Trophoblast cell (in vitro differentiated cells and primary cell): Measurements from ENCODE around the gene KRT1.

Experiments used
- DNase-seq, 2 donors: peaks; one replicate each; pipeline ENCODE4 v3.0.0-alpha.2; 2016
- H2AFZ ChIP-seq: 2 replicates; pipeline ENCODE4 v1.6.1; 2013; ENCODE audit warnings: low read length, moderate library complexity, mild to moderate bottlenecking; ENCODE audit not compliant: insufficient read depth, poor library complexity
- H2AK5ac ChIP-seq: 2 replicates; pipeline ENCODE4 v1.6.1; 2013; ENCODE audit warnings: mild to moderate bottlenecking, low read length
- H2BK120ac ChIP-seq: 2 replicates; pipeline ENCODE4 v1.6.1; 2013; ENCODE audit warnings: low read length, mild to moderate bottlenecking, moderate library complexity; ENCODE audit not compliant: insufficient read depth, poor library complexity
- H2BK12ac ChIP-seq: 2 replicates; pipeline ENCODE4 v1.6.1; 2013; ENCODE audit warnings: mild to moderate bottlenecking, low read length, moderate library complexity
- H2BK5ac ChIP-seq: 2 replicates; pipeline ENCODE4 v1.6.1; 2013; ENCODE audit warnings: low read length, low read depth, moderate library complexity, mild to moderate bottlenecking; ENCODE audit not compliant: poor library complexity
- H3K14ac ChIP-seq: 2 replicates; pipeline ENCODE4 v1.6.1; 2013; ENCODE audit warnings: mild to moderate bottlenecking, low read length
- H3K18ac ChIP-seq: 2 replicates; pipeline ENCODE4 v1.6.1; 2013; ENCODE audit warnings: mild to moderate bottlenecking, low read length
- H3K23ac ChIP-seq: 2 replicates; pipeline ENCODE4 v1.6.1; 2013; ENCODE audit warnings: low read length
- H3K27ac ChIP-seq: 2 replicates; pipeline ENCODE4 v1.5.1; 2013; ENCODE audit warnings: low read depth, mild to moderate bottlenecking, inconsistent platforms, low read length, moderate library complexity
- H3K27me3 ChIP-seq: 2 replicates; pipeline ENCODE4 v1.6.1; 2013; ENCODE audit warnings: inconsistent platforms, mild to moderate bottlenecking, low read length, moderate library complexity; ENCODE audit not compliant: insufficient read depth
- H3K36me3 ChIP-seq, 2 experiments: 1 replicate in 1 of 2; 2 replicates in 1 of 2; pipeline ENCODE4 v1.6.1; 2013; ENCODE audit warnings: low read length in 2 of 2, mild to moderate bottlenecking in 2 of 2, moderate library complexity in 1 of 2; ENCODE audit not compliant: insufficient read depth in 2 of 2, control insufficient read depth in 1 of 2
- H3K4ac ChIP-seq: 2 replicates; pipeline ENCODE4 v1.6.1; 2013; ENCODE audit warnings: low read depth, mild to moderate bottlenecking, low read length, moderate library complexity
- H3K4me1 ChIP-seq, 2 experiments: 1 replicate in 1 of 2; 2 replicates in 1 of 2; pipeline ENCODE4 v1.6.1; 2013; ENCODE audit warnings: low read length in 2 of 2, mild to moderate bottlenecking in 2 of 2, moderate library complexity in 1 of 2; ENCODE audit not compliant: insufficient read depth in 2 of 2, control insufficient read depth in 1 of 2
- H3K4me2 ChIP-seq: 2 replicates; pipeline ENCODE4 v1.6.1; 2013; ENCODE audit warnings: inconsistent platforms, mild to moderate bottlenecking, low read length, moderate library complexity
- H3K4me3 ChIP-seq: 2 replicates; pipeline ENCODE4 v1.5.1; 2013; ENCODE audit warnings: mild to moderate bottlenecking, low read depth, low read length, inconsistent platforms
- H3K79me1 ChIP-seq: one replicate; pipeline ENCODE4 v1.6.1; 2013; ENCODE audit warnings: low read length
- H3K79me2 ChIP-seq: 2 replicates; pipeline ENCODE4 v1.6.1; 2013; ENCODE audit warnings: low read length, mild to moderate bottlenecking; ENCODE audit not compliant: control insufficient read depth, insufficient read depth, poor library complexity
- H3K9ac ChIP-seq: 2 replicates; pipeline ENCODE4 v1.6.1; 2013; ENCODE audit warnings: mild to moderate bottlenecking, low read length
- H3K9me3 ChIP-seq: 2 replicates; pipeline ENCODE4 v1.6.1; 2013; ENCODE audit warnings: low read depth, mild to moderate bottlenecking, control low read depth, inconsistent platforms, low read length; ENCODE audit not compliant: insufficient read depth
- H4K12ac ChIP-seq: 2 replicates; pipeline ENCODE4 v1.6.1; 2013; ENCODE audit warnings: low read depth, mild to moderate bottlenecking, low read length, moderate library complexity
- H4K8ac ChIP-seq: 2 replicates; pipeline ENCODE4 v1.6.1; 2013; ENCODE audit warnings: low read depth, mild to moderate bottlenecking, low read length, moderate library complexity
- H4K91ac ChIP-seq: one replicate; pipeline ENCODE4 v1.6.1; 2013; ENCODE audit warnings: low read depth, mild to moderate bottlenecking, low read length, moderate library complexity
- WGBS: extraction: QIAGEN DNeasy Blood & Tissue Kit; methylation state at CpG from one replicate; pipeline ENCODE4 v1.1.7; 2013; ENCODE audit warnings: missing lambda C conversion rate; ENCODE audit not compliant: insufficient read length, insufficient coverage; ENCODE audit errors: extremely low coverage; 5-methylcytosine and 5-hydroxymethylcytosine counted together

The KRT1 gene

DNA sequence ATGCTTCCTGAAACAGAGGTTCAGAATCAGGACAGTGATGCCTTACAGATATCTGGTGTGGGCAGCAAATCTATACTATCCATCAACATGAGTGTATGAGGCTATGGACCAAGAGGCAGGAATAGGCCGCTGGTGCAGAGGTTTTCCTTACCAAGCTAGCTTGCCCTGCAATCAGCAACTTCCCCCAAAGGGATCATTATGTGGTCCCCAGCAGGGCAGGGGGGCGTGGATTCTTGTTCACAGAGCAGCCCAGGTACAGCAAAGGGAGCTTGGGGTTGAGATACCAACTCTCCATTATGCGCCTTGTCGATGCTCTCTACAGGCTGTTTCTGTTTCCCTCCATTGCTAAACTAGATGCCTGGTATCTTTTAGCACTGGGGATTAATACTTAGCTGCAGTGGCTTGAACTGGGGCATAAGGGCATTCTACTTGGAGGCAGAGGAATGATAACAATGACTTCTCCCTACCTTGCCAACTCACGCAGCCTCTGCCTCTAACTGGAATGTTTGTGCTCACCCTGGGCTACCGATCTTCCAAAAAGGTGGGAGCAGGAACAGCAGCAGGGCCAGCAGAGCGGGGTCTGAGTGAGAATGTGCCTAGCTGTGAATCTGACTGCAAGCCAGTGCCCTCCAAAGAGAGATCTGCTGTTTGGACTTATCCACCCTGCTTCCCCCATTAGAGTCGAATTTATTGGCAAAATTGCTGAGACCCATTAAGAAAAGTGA is 10.3 kb upstream of the KRT1 start:
- H2AK5ac ChIP-seq, result no peak overlapping the region
- H4K91ac ChIP-seq, result no peak overlapping the region
- H3K4me2 ChIP-seq, result no peak overlapping the region
- no peak overlapping the region for H4K8ac ChIP-seq
- H3K18ac ChIP-seq, result no peak overlapping the region
- no peaks in the 10 kb centered on the region for H3K36me3 ChIP-seq
- H3K9me3 ChIP-seq, result no peaks in the 10 kb centered on the region
- no peak overlapping the region for H2AFZ ChIP-seq
- H3K23ac ChIP-seq, result no peak overlapping the region
- H3K4me1 ChIP-seq, result peaks cover 5 to 10% of the 10 kb centered on the region in 2 experiments
- H3K27me3 ChIP-seq, result peaks cover 6% of the 10 kb centered on the region
- no peak overlapping the region for H3K9ac ChIP-seq
- H2BK12ac ChIP-seq, result no peak overlapping the region
- H3K79me1 ChIP-seq, result no peaks in the 10 kb centered on the region
- no peak overlapping the region for H3K4ac ChIP-seq
- H2BK5ac ChIP-seq, result no peak overlapping the region
- no peak overlapping the region for H3K14ac ChIP-seq
- H4K12ac ChIP-seq, result no peak overlapping the region
- no peaks in the 10 kb centered on the region for H3K79me2 ChIP-seq
- DNase-seq, result no peak
- H3K4me3 ChIP-seq, result no peak overlapping the region
- no peak overlapping the region for H3K27ac ChIP-seq
- WGBS, result no CpG with 5 or more reads among the region's 8 CpGs
- no peak overlapping the region for H2BK120ac ChIP-seq

DNA sequence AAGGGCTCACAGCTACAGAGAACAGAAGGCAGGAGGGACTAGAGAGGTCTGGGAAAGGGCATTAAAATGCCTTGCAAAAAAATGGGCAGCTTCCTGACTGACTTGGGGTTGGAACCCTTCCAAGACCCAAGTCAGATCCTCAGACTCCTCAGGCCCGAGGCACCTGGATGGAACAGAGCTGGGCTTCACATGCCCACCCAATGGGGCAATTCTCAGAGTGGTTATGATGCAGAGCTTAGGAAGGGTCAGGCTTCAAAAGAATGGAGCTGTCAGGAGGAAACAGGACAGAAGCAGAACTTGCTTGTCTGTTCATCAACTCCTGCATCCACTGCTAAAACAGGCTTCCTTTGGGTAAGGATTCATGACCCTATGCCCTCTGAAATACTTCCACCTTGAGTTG is 9.7 kb upstream of the KRT1 start:
- no CpG with 5 or more reads among the region's 1 CpG for WGBS
- H4K91ac ChIP-seq, result no peak overlapping the region
- H3K4me3 ChIP-seq, result no peak overlapping the region
- no peak overlapping the region for H3K4ac ChIP-seq
- no peaks in the 10 kb centered on the region for H3K79me2 ChIP-seq
- H3K23ac ChIP-seq, result no peak overlapping the region
- peaks cover 5 to 10% of the 10 kb centered on the region in 2 experiments for H3K4me1 ChIP-seq
- no peak overlapping the region for H2AFZ ChIP-seq
- H3K36me3 ChIP-seq, result no peaks in the 10 kb centered on the region
- no peak overlapping the region for H3K9ac ChIP-seq
- H3K27me3 ChIP-seq, result peaks cover 6% of the 10 kb centered on the region
- no peak overlapping the region for H4K12ac ChIP-seq
- no peak overlapping the region for H2AK5ac ChIP-seq
- no peak overlapping the region for H4K8ac ChIP-seq
- H3K4me2 ChIP-seq, result no peak overlapping the region
- no peaks in the 10 kb centered on the region for H3K9me3 ChIP-seq
- H2BK12ac ChIP-seq, result no peak overlapping the region
- no peaks in the 10 kb centered on the region for H3K79me1 ChIP-seq
- no peak overlapping the region for H3K14ac ChIP-seq
- H3K27ac ChIP-seq, result no peak overlapping the region
- H2BK120ac ChIP-seq, result no peak overlapping the region
- DNase-seq, result no peak
- no peak overlapping the region for H3K18ac ChIP-seq
- no peak overlapping the region for H2BK5ac ChIP-seq

DNA sequence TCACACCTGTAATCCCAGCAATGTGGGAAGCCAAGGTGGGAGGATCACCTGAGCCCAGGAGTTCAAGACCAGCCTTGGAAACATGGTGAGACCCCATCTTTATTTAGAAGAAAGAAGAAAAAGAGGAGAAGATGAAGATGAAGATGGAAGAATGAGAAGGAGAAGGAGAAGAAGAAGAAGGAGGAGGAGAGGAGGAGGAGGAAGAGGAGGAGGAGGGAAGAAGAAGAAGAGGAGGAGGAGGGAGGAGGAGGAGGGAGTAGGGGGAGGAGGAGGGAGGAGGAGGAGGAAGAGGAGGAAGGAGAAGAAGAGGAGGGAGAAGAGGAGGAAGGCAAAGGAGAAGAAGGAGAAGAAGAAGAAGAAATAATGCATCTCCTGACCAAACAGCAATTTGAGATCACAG is 9.0 kb upstream of the KRT1 start:
- DNase-seq, result no peak
- no peak overlapping the region for H3K18ac ChIP-seq
- H3K23ac ChIP-seq, result no peak overlapping the region
- H3K4me1 ChIP-seq, result peaks cover 5 to 10% of the 10 kb centered on the region in 2 experiments
- no peaks in the 10 kb centered on the region for H3K79me1 ChIP-seq
- H3K14ac ChIP-seq, result no peak overlapping the region
- H2AFZ ChIP-seq, result no peak overlapping the region
- no peak overlapping the region for H4K8ac ChIP-seq
- no peak overlapping the region for H2BK120ac ChIP-seq
- no peaks in the 10 kb centered on the region for H3K9me3 ChIP-seq
- H4K12ac ChIP-seq, result no peak overlapping the region
- no peak overlapping the region for H4K91ac ChIP-seq
- no peaks in the 10 kb centered on the region for H3K36me3 ChIP-seq
- no peak overlapping the region for H2BK12ac ChIP-seq
- no peak overlapping the region for H3K4me3 ChIP-seq
- H3K9ac ChIP-seq, result no peak overlapping the region
- H3K4me2 ChIP-seq, result no peak overlapping the region
- H3K4ac ChIP-seq, result no peak overlapping the region
- no peaks in the 10 kb centered on the region for H3K79me2 ChIP-seq
- H3K27ac ChIP-seq, result no peak overlapping the region
- H3K27me3 ChIP-seq, result peaks cover 6% of the 10 kb centered on the region
- H2BK5ac ChIP-seq, result no peak overlapping the region
- H2AK5ac ChIP-seq, result no peak overlapping the region

DNA sequence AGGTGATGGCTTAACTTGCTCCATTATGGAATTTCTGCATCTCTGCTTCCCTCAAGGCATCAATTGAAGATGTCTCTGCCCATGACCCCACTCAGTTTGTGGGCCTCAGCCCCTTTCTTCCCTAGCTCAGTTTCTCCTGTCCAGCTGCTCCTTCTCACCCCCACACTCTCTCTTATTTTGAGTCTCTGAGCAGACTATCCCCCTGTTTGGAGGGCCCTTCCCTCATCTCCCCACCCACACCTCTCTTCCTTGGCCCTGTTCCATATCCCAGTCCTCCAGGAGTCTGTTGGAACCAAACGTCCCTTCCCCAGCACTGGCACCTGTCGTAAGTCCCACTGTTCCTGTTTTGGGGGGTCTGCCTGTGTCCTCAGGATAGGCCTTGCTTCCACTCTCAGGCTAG is 8.3 kb upstream of the KRT1 start:
- H3K9ac ChIP-seq, result no peak overlapping the region
- no peak overlapping the region for H2BK120ac ChIP-seq
- H2BK12ac ChIP-seq, result no peak overlapping the region
- no peak overlapping the region for H2AK5ac ChIP-seq
- no peak overlapping the region for H4K8ac ChIP-seq
- no peak overlapping the region for H3K14ac ChIP-seq
- H3K36me3 ChIP-seq, result no peaks in the 10 kb centered on the region
- no peak overlapping the region for H3K27ac ChIP-seq
- H3K27me3 ChIP-seq, result peaks cover 6% of the 10 kb centered on the region
- no peak overlapping the region for H2BK5ac ChIP-seq
- no CpG with 5 or more reads among the region's 2 CpGs for WGBS
- no peaks in the 10 kb centered on the region for H3K79me2 ChIP-seq
- no peak overlapping the region for H3K4me2 ChIP-seq
- H3K23ac ChIP-seq, result no peak overlapping the region
- no peaks in the 10 kb centered on the region for H3K9me3 ChIP-seq
- H2AFZ ChIP-seq, result no peak overlapping the region
- peaks cover 5 to 10% of the 10 kb centered on the region in 2 experiments for H3K4me1 ChIP-seq
- no peak overlapping the region for H3K4me3 ChIP-seq
- H3K4ac ChIP-seq, result no peak overlapping the region
- no peak for DNase-seq
- no peaks in the 10 kb centered on the region for H3K79me1 ChIP-seq
- no peak overlapping the region for H4K91ac ChIP-seq
- H4K12ac ChIP-seq, result no peak overlapping the region
- H3K18ac ChIP-seq, result no peak overlapping the region
